Nephron progenitor cell (in vitro differentiated cells): ENCODE data around the gene NPFFR2.
"Not testable (repeated sequence)": the region's sequence is repeated elsewhere in the genome, so short reads cannot be mapped to it uniquely, and the experiment has no call there.

ENCODE experiments used
- DNase-seq: peaks from one replicate; pipeline ENCODE4 v3.0.0; 2021
- H3K27ac Mint-ChIP-seq: 2 replicates; pipeline ENCODE4 v1.8.0; 2021; ENCODE audit warnings: mild to moderate bottlenecking, moderate library complexity, mixed read lengths
- H3K27me3 Mint-ChIP-seq: 2 replicates; pipeline ENCODE4 v1.8.0; 2021; ENCODE audit warnings: mild to moderate bottlenecking, low read depth, mixed read lengths; ENCODE audit not compliant: poor library complexity
- H3K36me3 Mint-ChIP-seq: 2 replicates; pipeline ENCODE4 v1.8.0; 2021; ENCODE audit warnings: low read depth, mixed read lengths
- H3K4me1 Mint-ChIP-seq: 2 replicates; pipeline ENCODE4 v1.8.0; 2021; ENCODE audit warnings: mixed read lengths
- H3K4me3 Mint-ChIP-seq: 2 replicates; pipeline ENCODE4 v1.8.0; 2021; ENCODE audit warnings: mild to moderate bottlenecking, moderate library complexity, mixed read lengths
- H3K9me3 Mint-ChIP-seq: 2 replicates; pipeline ENCODE4 v1.8.0; 2021; ENCODE audit warnings: mild to moderate bottlenecking, moderate library complexity, mixed read lengths
- TF ChIP-seq, protein P1 (sequence below): fragments of 200-600 bp; sonication (generic); IDR thresholded peaks from 2 replicates; pipeline ENCODE4 v1.5.0; 2021; ENCODE audit warnings: antibody characterized with exemption

The NPFFR2 gene

DNA sequence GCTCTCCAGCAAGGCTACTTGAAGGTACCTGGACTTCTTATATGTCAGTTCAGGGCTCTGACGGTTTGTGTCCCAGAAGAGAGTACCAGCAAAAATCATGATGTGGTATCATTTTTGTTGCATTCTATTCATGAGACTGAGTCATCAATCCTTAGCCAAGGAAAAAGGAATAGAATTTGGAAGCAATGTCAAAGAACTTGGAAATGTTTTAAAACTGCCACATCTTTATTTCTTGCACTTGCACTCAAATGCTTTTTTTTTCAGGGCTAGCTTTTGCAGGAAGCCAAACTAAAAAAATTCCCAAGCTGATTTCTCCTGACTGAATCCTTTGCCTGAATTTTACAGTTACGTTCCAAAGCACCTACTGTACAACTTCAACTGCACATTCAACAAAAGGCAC, 112.4 kb downstream of the NPFFR2 start:
- no peaks in the 10 kb centered on the region for H3K36me3 Mint-ChIP-seq
- TF ChIP-seq, protein P1, sequence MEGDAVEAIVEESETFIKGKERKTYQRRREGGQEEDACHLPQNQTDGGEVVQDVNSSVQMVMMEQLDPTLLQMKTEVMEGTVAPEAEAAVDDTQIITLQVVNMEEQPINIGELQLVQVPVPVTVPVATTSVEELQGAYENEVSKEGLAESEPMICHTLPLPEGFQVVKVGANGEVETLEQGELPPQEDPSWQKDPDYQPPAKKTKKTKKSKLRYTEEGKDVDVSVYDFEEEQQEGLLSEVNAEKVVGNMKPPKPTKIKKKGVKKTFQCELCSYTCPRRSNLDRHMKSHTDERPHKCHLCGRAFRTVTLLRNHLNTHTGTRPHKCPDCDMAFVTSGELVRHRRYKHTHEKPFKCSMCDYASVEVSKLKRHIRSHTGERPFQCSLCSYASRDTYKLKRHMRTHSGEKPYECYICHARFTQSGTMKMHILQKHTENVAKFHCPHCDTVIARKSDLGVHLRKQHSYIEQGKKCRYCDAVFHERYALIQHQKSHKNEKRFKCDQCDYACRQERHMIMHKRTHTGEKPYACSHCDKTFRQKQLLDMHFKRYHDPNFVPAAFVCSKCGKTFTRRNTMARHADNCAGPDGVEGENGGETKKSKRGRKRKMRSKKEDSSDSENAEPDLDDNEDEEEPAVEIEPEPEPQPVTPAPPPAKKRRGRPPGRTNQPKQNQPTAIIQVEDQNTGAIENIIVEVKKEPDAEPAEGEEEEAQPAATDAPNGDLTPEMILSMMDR: no peak
- H3K27ac Mint-ChIP-seq: no peak overlapping the region
- peaks cover 8% of the 10 kb centered on the region for H3K9me3 Mint-ChIP-seq
- H3K27me3 Mint-ChIP-seq: no peaks in the 10 kb centered on the region
- no peak overlapping the region for H3K4me3 Mint-ChIP-seq
- no peak for DNase-seq
- H3K4me1 Mint-ChIP-seq: no peaks in the 10 kb centered on the region

- no peak overlapping the region for H3K4me3 Mint-ChIP-seq
- no peak overlapping the region for H3K27ac Mint-ChIP-seq
- no peak for DNase-seq
- H3K9me3 Mint-ChIP-seq: no peaks in the 10 kb centered on the region
- TF ChIP-seq, protein P1: no peak
- no peaks in the 10 kb centered on the region for H3K4me1 Mint-ChIP-seq
- no peaks in the 10 kb centered on the region for H3K27me3 Mint-ChIP-seq
- no peaks in the 10 kb centered on the region for H3K36me3 Mint-ChIP-seq
These were observed 120.9 kb downstream of the NPFFR2 start for GRCh38 chr4:72152731-72153130.

DNA sequence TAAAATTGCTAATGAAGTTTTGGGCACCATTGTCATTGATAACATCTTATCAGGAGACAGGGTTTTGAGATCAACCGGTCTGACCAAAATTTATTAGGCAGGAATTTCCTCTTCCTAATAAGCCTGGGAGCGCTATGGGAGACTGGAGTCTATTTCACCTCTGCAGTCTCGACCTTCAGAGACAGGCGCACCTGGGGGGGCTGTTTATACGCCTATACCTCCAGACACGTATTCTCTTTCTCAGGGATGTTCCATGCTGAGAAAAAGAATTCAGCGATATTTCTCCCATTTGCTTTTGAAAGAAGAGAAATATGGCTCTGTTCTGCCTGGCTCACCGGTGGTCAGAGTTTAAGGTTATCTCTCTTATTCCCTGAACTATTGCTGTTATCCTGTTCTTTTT, 121.8 kb downstream of the NPFFR2 start:
- H3K4me3 Mint-ChIP-seq, H3K27me3 Mint-ChIP-seq, H3K27ac Mint-ChIP-seq, DNase-seq, H3K9me3 Mint-ChIP-seq, H3K4me1 Mint-ChIP-seq, H3K36me3 Mint-ChIP-seq: not testable (repeated sequence)

DNA sequence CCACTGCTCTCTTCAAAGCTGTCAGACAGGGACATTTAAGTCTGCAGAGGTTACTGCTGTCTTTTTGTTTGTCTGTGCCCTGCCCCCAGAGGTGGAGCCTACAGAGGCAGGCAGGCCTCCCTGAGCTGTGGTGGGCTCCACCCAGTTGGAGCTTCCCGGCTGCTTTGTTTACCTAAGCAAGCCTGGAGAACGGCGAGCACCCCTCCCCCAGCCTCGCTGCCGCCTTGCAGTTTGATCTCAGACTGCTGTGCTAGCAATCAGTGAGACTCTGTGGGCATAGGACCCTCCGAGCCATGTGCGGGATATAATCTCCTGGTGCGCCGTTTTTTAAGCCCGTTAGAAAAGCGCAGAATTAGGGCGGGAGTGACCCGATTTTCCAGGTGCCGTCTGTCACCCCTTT, 137.5 kb downstream of the NPFFR2 start:
- not testable (repeated sequence) for H3K4me3 Mint-ChIP-seq, DNase-seq

GRCh38 chr4:72169861-72170260, 138.1 kb downstream of the NPFFR2 start:
- TF ChIP-seq, protein P1: no peak
- H3K36me3 Mint-ChIP-seq: peaks cover 8% of the 10 kb centered on the region
- no peaks in the 10 kb centered on the region for H3K27me3 Mint-ChIP-seq
- no peaks in the 10 kb centered on the region for H3K4me1 Mint-ChIP-seq
- no peak overlapping the region for H3K4me3 Mint-ChIP-seq
- H3K9me3 Mint-ChIP-seq: peaks cover 56% of the 10 kb centered on the region
- DNase-seq: no peak
- H3K27ac Mint-ChIP-seq: no peak overlapping the region

More for the DNA sequence above, 137.5 kb downstream of the NPFFR2 start:
- H3K4me1 Mint-ChIP-seq, H3K27me3 Mint-ChIP-seq, H3K36me3 Mint-ChIP-seq, H3K27ac Mint-ChIP-seq: not testable (repeated sequence)
- H3K9me3 Mint-ChIP-seq: peaks cover 59% of the 10 kb centered on the region

- no peaks in the 10 kb centered on the region for H3K4me1 Mint-ChIP-seq
- H3K27ac Mint-ChIP-seq: no peak overlapping the region
- peaks cover 8% of the 10 kb centered on the region for H3K36me3 Mint-ChIP-seq
- no peak for DNase-seq
- TF ChIP-seq, protein P1: no peak
- no peak overlapping the region for H3K4me3 Mint-ChIP-seq
- H3K9me3 Mint-ChIP-seq: peaks cover 58% of the 10 kb centered on the region
- H3K27me3 Mint-ChIP-seq: no peaks in the 10 kb centered on the region
These were observed 140.0 kb downstream of the NPFFR2 start for GRCh38 chr4:72171761-72172160.

- Mint-ChIP-seq H3K27ac (no peak overlapping the region), H3K4me1 (no peaks in the 10 kb centered on the region), H3K27me3 (no peaks in the 10 kb centered on the region), H3K9me3 (peaks cover 19% of the 10 kb centered on the region), H3K36me3 (no peaks in the 10 kb centered on the region), H3K4me3 (no peak overlapping the region)
- no peak for DNase-seq
- TF ChIP-seq, protein P1: no peak
These were observed 147.5 kb downstream of the NPFFR2 start for GRCh38 chr4:72179342-72179741.
